Body of pancreas (tissue), 4 donors: ENCODE measurements around the gene KRTCAP2.
A peak's percentile ranks its signal among the peaks of the same experiment; 100 is the strongest.

Source experiments
- CTCF ChIP-seq, 7 experiments: fragments of 450-650 bp in 4 of 7; fragments of 200-600 bp in 3 of 7; sonication (generic) in 3 of 7; IDR thresholded peaks; one replicate each; pipeline ENCODE4 v1.5.1; 2016 to 2019; ENCODE audit warnings: antibody characterized with exemption in 7 of 7
- POLR2A ChIP-seq, 3 donors: fragments of 450-650 bp; IDR thresholded peaks; one replicate each; pipeline ENCODE4 v1.6.1; 2016; ENCODE audit warnings: antibody characterized with exemption in 3 of 3, mild to moderate bottlenecking in 2 of 3

- TF ChIP-seq POLR2A (IDR thresholded peaks at IDR 0.05) = no peak
- peak; percentile 62 to 88 (median 75) for TF ChIP-seq CTCF (IDR thresholded peaks at IDR 0.05)
These were observed 34.0 kb upstream of the KRTCAP2 start for GRCh38 chr1:155206891-155207805.
